Measurements from ENCODE around the gene DCAF7. TPM values are rescaled to one million over a fixed set of nuclear protein-coding genes. Genes with fewer than 3 reads are reported as not detected.

Gene DCAF7
- polyA plus RNA-seq, 5 donors: 82.7 to 104 (median 95.6) TPM

GRCh38 chr17:63622574-63623390 lies 72.5 kb downstream of the DCAF7 start:
- DNase-seq: peak; percentile 49

- DNase-seq: no peak
Observed at GRCh38 chr17:63623786-63624530, 73.7 kb downstream of the DCAF7 start.

- DNase-seq: no peak
Observed at GRCh38 chr17:63624531-63624880, 74.2 kb downstream of the DCAF7 start.

GRCh38 chr17:63626551-63627180 lies 76.4 kb downstream of the DCAF7 start:
- peak; percentile 43 to 59 for DNase-seq

GRCh38 chr17:63629627-63630026 lies 79.3 kb downstream of the DCAF7 start:
- no peak for DNase-seq

- no peak for DNase-seq
Observed at GRCh38 chr17:63631062-63631461, 80.8 kb downstream of the DCAF7 start.

GRCh38 chr17:63631626-63632025 lies 81.3 kb downstream of the DCAF7 start:
- DNase-seq: no peak

- DNase-seq: no peak
Observed at GRCh38 chr17:63633742-63634141, 83.5 kb downstream of the DCAF7 start.

- DNase-seq: no peak
Observed at GRCh38 chr17:63634163-63634562, 83.9 kb downstream of the DCAF7 start.

GRCh38 chr17:63634816-63635215 lies 84.5 kb downstream of the DCAF7 start:
- no peak for DNase-seq

- DNase-seq: no peak
Observed at GRCh38 chr17:63635290-63635689, 85.0 kb downstream of the DCAF7 start.

- no peak for DNase-seq
Observed at GRCh38 chr17:63635787-63636186, 85.5 kb downstream of the DCAF7 start.

- no peak for DNase-seq
Observed at GRCh38 chr17:63639125-63639524, 88.8 kb downstream of the DCAF7 start.

- DNase-seq: no peak
Observed at GRCh38 chr17:63640038-63640437, 89.8 kb downstream of the DCAF7 start.

- DNase-seq: no peak
Observed at GRCh38 chr17:63641692-63642448, 91.6 kb downstream of the DCAF7 start.

Other genes starting within 250 kb of the DCAF7 start
- gene CYB561, start 104.2 kb upstream of the DCAF7 start, polyA plus RNA-seq (ENCODE audit: insufficient read depth in 1 of 5, insufficient read length in 5 of 5, low replicate concordance in 1 of 5): 10 to 100 TPM; 22.5 to 43.5 (median 31.1) TPM
- gene ACE, start 73.4 kb upstream of the DCAF7 start, polyA plus RNA-seq (ENCODE audit: insufficient read depth in 1 of 5, insufficient read length in 5 of 5, low replicate concordance in 1 of 5): 10 to 100 TPM; 38.7 to 62.7 (median 41.1) TPM
- 1 to 10 TPM in 3 of 5 donors, under 1 TPM in 2; 0.59 to 1.4 (median 1.0) TPM for gene KCNH6, start 27.1 kb upstream of the DCAF7 start, polyA plus RNA-seq (ENCODE audit: insufficient read depth in 1 of 5, insufficient read length in 5 of 5, low replicate concordance in 1 of 5)
- gene TACO1, start 50.4 kb downstream of the DCAF7 start, polyA plus RNA-seq (ENCODE audit: insufficient read depth in 1 of 5, insufficient read length in 5 of 5, low replicate concordance in 1 of 5): 10 to 100 TPM; 16.1 to 19.2 (median 16.8) TPM
- gene MAP3K3, start 71.9 kb downstream of the DCAF7 start, polyA plus RNA-seq (ENCODE audit: insufficient read depth in 1 of 5, insufficient read length in 5 of 5, low replicate concordance in 1 of 5): 10 to 100 TPM; 36.3 to 43.0 (median 39.9) TPM
- 10 to 100 TPM; 26.0 to 49.7 (median 33.7) TPM for gene LIMD2, start 149.6 kb downstream of the DCAF7 start, polyA plus RNA-seq (ENCODE audit: insufficient read depth in 1 of 5, insufficient read length in 5 of 5, low replicate concordance in 1 of 5)
- gene STRADA, start 191.3 kb downstream of the DCAF7 start, polyA plus RNA-seq (ENCODE audit: insufficient read depth in 1 of 5, insufficient read length in 5 of 5, low replicate concordance in 1 of 5): 10 to 100 TPM; 66.2 to 89.5 (median 75.1) TPM
- 100 to 1,000 TPM in 1 of 5 donors, 10 to 100 TPM in 4; 79.7 to 107 (median 85.9) TPM for gene CCDC47, start 223.1 kb downstream of the DCAF7 start, polyA plus RNA-seq (ENCODE audit: insufficient read depth in 1 of 5, insufficient read length in 5 of 5, low replicate concordance in 1 of 5)
- 100 to 1,000 TPM; 169 to 235 (median 228) TPM for gene DDX42, start 223.7 kb downstream of the DCAF7 start, polyA plus RNA-seq (ENCODE audit: insufficient read depth in 1 of 5, insufficient read length in 5 of 5, low replicate concordance in 1 of 5)